DLD1 (cell line): Measurements from ENCODE around the gene SMC3.

ENCODE experiments used
- in situ Hi-C: cut with HindIII; loops from 2 replicates; pipeline ENCODE4 v1.10.0; 2017; ENCODE audit warnings: low sequenced_read_pairs

Gene SMC3

DNA sequence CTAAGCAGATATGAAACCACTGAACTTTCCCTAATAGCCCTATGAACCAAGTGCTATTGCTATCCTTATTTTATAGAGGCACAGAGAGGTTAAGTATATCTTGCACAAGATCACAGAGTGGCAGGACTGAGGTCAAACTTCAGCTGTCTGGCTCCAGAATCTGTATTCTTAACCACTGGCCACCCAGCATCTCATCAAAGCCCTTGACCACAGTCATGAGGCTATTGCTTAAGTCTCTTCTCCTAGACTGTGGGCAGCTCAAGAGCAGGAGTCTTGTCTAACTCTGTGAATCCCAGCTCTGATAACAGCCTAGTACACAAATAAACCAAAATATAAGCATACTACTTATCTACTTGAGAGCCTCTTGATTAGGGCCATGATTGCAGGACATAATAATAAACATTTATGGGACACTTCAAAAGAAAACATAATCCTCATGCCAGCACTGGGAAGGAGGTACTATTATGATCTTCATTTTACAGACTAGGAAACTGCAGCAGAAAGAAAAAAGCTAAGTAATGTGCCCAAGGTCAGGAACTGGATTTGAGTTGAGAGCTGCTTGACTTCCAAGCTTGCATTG is 22.4 kb upstream of the SMC3 start:
- in situ Hi-C loops = loop anchor here (5.0 kb wide), 1 partner anchor 133 kb away; no protein-coding TSS in a partner anchor

DNA sequence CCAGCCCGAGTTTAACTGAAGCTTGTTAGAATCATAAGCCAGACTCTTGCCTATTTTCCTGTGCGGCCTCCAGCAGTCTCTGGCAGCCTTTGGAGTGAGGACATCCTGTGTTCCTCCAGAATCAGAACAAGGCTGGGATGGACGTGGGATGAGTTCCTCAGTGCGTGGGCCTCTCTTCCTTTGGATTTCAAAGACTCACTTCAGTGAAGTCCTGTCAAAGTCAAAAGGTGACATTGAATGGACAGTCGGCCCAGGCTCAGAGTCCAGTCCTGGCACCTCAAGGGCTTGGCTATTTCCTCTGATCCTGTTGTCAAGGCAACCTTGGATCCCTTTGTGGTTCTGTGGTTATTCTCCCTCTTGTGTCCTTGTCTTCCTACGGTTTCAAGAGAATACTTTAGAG is 21.4 kb upstream of the SMC3 start:
- in situ Hi-C loops = loop anchor here (5.0 kb wide), 1 partner anchor 134 kb away; no protein-coding TSS in a partner anchor

DNA sequence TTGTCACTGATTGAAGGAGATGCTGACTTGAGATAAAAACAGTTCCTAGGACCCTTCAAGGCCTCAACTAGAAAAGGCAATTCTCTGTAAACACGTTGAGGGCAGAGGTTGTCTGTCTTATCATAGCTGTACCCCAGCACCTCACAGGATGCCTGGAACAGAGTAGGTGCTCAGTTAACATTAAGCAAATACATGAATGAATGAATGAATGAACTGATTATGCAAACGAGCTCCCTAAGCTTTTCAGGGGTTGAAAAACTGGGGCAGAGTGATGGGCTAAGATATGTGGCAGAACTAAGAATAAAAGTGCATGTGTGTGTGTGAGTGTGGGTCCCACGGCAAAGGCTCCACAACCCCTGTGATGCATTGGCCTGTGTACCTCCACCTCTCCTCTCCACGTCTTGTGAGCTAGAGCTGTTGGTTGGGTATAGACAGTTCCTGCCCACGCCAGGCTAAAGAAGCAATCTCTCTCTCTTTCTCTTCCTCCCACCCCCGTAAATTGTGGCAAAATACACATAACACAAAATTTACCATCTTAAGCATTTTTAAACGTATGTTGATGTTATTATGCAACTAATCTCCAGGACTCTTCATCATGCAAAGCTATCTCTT is 20.9 kb upstream of the SMC3 start:
- in situ Hi-C loops = loop anchor here (5.0 kb wide), 1 partner anchor 134 kb away; no protein-coding TSS in a partner anchor

DNA sequence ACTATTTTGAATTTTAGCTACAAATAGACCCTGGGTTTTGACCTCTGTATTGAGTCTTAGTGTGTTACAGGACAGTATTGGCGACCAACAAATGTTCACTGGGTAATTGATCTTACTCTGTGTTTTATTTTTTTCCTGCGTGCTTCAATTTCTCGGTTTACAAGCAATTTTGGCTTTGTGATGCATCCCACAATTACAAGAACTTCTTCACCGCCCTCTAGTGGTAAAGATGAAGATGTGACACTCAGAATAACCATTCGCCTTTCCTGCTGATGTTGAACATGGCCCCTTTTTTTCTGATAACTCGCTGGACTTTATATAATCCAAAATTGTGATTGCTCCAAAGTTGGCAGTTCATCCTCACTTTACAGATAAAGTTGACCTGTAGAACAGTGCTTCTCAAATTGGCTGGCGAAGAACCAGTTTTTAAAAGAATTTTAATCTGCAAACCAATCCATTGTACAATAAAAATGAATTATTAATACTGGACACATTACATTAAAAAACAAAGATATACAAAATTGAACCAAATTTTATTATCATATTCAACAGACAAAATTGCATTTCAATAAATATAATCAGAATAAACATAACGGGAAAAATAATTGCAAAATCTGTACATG is 20.2 kb upstream of the SMC3 start:
- in situ Hi-C loops = loop anchor here (5.0 kb wide), 1 partner anchor 135 kb away; no protein-coding TSS in a partner anchor

DNA sequence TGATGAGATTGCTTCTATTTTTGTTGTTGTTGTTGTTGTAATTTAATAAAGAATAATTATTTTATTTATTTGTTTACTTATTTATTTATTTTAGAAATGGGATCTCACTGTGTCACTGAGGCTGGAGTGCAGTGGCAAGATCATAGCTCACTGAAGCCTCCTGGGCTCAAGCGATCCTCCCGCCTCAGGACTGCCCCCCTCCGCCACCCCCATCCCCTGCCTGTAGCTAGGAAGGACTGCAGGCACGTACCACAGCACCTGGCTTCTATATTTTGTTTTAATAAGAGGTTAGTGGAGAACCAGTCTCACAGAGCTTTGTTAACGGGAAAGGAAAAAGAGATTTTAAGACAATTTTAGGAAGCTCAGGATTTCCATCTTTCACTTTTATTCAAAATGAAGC is 19.5 kb upstream of the SMC3 start:
- in situ Hi-C loops = loop anchor here (5.0 kb wide), 1 partner anchor 136 kb away; no protein-coding TSS in a partner anchor

DNA sequence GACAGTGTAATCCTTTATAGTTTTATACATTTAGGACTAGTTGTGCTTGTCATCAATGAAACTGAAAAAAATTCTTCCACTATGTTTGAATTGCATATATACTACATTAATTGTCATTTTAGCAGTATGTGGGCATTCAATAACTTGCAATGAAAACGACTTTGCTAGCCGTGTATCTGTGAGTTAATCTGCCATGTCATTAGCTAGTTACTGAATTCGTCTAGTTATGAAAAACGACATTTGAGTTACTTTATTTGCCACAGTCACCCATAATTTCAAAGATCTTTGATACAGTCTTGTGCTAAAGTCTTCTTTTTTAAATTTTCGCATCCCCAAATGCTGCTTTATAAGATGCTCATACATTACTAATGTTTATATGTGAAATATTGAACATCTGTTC is 18.3 kb upstream of the SMC3 start:
- in situ Hi-C loops = loop anchor here (5.0 kb wide), 1 partner anchor 137 kb away; no protein-coding TSS in a partner anchor

DNA sequence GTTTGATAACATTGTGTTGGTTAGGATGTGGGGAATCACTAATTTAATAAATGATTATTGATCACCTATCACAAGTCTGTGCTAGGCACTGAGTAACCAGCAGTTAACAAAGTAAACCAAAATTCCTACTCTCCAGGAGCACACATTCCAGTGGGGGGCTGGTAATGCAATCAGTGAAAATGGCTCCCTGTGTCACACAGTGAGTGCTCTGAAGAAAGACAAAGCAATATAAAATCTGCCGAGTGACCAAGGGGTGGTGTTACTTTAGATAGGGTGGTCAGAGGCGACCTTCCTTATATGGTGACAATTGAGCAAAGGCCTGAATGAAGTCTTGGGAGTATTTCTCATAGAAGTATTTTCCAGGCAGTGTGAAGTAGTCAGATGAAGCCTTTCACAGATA is 13.6 kb upstream of the SMC3 start:
- in situ Hi-C loops = no loop called here

DNA sequence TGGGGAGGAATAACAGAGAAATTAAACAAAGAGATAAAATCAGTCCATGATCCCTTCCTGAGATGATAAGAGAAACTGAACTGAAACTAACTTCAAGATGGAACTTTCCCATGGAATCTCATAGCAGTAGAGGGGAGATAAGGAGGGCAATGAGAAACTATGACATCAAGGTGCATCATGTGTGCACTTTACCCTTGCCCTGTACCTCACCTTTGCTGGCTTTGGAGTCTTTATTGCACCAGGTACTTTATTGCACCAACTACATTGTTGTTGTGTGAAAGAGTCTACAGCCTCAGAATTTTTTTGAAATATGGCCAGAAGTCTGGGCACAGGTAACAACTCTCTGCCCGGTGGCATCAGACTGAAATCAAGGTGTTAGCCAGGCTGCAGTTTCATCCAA is 11.2 kb upstream of the SMC3 start:
- in situ Hi-C loops = no loop called here

DNA sequence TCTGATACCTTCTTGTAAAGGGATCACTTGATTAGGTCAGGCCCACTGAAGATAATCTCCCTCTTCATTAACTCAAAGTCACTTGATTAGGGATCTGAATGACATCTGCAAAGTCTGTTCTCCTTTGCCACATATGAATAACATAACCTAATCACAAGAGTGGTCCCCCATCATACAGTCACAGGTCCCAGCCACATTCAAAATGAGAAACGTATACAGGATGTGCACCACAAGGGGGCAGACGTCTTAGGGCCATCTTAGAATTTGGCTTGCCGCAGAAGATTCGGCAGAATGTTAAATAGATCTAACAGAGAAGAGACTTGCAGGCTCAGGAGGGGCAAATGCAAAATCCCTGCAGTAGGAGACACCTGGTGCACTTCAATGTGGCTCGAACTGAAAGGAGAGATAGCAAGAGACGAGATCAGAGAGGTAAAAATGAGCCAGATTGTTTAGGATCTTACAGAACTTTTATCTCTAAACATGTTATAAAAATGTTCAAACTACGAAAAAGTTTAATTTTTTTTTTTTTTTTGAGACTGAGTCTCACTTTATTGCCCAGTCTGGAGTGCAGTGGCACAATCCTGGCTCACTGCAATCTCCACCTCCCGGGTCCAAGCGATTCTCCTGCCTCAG is 10.4 kb upstream of the SMC3 start:
- in situ Hi-C loops = no loop called here

DNA sequence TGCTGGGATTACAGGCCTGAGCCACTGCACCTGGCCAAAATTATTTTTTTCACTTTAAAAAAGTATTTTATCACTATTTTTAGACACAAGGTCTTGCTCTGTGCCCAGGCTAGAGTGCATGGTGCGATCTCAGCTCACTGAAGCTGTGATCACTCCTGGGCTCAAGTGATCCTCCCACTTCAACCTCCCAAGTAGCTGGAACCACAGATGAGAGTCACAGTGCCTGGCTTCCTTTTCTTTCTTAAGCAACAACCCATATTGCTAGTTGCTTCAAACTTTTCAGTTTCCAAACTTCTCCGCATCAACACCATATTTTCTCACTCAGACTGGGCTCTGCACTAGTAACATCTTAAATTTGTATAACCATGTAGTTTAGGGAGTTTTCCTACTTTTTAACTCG is 9.5 kb upstream of the SMC3 start:
- in situ Hi-C loops = no loop called here

DNA sequence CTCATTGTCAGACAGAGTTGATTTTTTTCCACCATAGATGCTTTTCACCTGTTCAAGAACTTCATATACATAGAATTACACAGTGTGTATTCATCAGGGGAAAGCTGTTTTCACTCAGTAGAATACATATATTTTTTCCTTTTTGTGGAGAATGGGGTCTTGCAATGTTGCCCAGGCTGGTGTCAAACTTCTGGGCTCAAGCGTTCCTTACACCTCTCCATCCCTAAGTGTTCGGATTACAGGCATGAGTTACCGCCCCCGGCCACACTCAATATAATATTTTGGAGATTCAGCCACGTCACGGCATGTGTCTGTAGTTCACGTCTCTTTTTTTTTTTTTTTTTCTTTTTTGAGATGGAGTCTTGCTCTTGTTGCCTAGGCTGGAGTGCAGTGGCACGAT is 7.5 kb upstream of the SMC3 start:
- in situ Hi-C loops = loop anchor here (5.0 to 10.0 kb wide), 2 partner anchors 223 to 265 kb away; no protein-coding TSS in a partner anchor

DNA sequence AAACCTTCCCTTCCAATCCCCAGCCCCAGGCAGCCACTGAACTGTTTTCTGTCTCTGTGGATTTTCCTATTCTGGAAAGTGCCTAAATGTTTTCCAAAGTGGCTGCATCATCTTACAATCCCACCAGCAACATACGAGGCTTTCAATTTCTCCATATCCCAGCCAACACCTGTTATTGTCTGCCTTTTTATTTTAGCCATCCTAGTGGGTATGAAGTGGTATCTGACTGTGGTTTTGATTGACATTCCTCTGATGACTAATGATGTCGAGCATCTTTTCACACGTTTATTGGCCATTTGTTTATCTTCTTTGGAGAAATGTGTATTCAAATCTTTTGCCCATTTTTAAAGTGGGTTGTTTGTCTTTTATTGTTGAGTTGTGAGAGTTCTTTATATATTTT is 6.2 kb upstream of the SMC3 start:
- in situ Hi-C loops = loop anchor here (5.0 to 10.0 kb wide), 2 partner anchors 224 to 266 kb away; no protein-coding TSS in a partner anchor

DNA sequence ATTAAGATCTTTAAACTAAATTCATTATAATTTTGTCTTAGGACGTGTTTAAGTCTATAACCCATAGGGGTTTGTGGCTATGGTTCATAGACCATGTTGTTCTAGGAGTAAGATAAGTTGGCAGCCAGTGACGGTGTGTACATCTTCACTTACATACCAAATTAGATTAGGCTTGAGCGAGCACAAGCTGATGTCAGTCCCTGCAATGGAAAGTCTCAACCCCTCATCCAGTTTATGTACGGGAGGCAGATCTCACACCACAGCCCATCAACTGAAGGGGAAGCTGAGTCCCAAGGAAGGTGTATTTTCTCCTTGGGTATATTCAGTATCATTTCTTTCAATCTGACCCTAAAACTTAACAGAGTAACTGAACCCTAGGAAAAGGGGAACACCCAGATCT is 5.1 kb upstream of the SMC3 start:
- in situ Hi-C loops = loop anchor here (5.0 to 10.0 kb wide), 2 partner anchors 225 to 268 kb away; no protein-coding TSS in a partner anchor

DNA sequence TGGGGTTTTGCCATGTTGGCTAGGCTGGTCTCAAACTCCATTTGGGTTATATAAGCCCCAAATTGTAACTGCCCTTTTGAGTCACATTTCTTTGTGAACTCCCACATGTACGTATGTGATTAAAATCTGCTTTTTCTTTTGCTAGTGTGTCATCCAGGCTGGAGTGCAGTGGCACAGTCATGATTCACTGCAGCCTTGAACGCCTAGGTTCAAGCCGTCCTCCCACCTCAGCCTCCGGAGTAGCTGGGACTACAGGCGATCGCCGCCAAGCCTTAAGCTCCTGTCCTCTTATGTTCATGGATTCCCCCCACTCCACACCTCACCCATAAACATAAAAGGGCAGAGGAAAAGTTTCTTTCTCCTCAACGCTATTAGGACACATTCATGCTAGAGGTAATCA is 4.4 kb upstream of the SMC3 start:
- in situ Hi-C loops = loop anchor here (5.0 to 10.0 kb wide), 2 partner anchors 226 to 268 kb away; no protein-coding TSS in a partner anchor

DNA sequence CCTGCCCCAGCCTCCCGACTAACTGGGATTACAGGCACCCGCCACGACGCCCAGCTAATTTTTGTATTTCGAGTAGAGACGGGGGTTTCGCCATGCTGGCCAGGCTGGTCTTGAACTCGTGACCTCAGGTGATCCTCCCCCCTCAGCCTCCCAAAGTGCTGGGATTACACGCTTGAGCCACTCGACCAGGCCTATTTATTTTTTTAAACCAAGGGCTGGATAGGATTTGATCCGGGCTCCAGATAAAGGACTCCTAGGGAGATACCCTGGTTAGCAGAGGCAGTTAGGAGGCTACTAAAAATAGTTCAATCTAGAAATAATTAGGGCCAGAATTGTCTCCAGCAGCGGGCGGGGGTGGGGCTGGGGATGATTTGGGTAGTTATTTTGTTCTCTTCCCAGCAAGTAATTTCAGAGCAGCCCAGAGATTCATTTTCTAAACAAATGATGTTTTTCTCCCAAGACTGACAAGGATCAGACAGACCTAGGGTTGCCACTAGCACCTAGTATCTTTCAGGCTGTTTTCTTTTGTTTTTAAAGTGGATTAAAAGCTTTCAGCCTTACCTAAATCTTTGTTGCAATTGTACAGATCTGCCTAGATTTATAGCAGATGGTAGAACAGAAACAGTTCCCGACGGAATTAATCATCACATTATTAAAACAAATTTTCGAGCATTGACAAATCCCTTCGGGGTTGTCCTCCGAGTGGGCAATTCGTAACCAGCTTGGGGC is 859 bp upstream of the SMC3 start:
- in situ Hi-C loops = loop anchor here (10.0 kb wide), 1 partner anchor 272 kb away; no protein-coding TSS in a partner anchor

DNA sequence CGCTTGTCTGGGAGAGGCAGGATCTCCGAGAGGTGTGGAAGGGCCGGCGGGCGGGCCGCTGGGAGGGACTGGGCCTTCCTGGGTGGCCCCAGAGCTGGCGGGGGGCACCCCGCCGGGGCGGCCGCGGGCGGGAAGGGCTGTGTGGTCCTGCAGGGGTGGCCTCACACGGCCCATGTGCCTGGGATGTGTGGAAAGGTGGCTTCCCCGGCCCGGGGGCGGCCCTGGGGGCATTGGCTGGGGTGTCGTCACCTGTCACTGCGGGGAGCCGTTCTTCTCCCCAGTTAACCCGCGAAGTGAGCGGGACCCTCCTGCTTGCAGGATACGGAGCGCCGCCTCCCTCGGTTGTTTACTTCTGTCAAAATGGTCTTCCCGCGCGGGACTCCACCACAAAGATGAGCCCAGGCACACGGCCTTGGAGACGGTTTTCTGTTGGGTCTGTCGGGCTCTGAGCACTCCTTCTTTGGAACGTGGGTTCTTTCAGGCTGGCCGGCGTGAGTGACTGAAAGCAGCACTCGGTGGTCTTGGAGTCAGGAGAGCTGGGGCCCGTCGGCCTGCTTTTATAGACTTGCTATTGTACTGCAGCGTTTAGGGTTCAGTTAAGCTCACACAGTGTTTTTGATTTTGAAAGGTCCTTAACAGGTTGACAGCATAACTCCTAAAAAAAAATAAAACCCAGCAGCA is 700 bp downstream of the SMC3 start:
- in situ Hi-C loops = loop anchor here (10.0 kb wide), 1 partner anchor 273 kb away; no protein-coding TSS in a partner anchor

DNA sequence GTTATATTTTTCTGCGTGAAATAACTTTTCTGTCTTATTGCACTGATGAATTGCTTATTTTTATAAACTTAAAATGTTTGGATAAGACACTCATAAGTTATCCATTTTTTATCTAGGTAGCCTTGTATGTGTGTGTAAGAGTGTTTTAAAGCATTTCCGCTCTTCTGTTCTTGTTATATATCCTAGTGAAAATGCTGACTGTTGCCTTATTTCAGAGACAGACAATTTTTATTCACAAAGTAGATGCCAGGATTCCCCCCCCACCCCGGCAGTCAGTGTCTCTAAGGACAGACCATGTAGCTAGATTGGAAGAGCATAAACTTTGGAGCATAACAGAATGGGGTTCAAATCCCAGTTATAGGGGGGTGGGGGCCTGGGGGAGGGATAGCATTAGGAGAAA is 1.6 kb downstream of the SMC3 start:
- in situ Hi-C loops = loop anchor here (10.0 kb wide), 1 partner anchor 274 kb away; no protein-coding TSS in a partner anchor

DNA sequence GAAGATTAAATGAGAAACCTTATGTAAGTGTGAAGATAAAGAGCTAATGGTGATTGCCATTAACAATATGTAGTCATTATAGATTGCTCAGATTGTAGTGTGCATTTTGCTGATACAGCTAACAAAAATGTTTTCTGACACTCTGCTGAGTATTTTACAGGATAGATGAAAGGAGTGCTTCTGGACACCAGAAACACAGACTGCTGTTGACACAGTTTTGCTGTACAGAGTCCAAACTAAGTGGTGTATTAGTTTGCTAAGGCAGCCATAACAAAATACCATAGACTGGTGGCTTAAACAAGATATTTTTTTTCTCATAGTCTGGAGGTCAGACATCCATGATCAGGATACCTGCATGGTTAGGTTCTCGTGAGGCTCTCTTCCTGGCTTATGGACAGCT is 2.2 kb downstream of the SMC3 start:
- in situ Hi-C loops = loop anchor here (10.0 kb wide), 1 partner anchor 275 kb away; no protein-coding TSS in a partner anchor

DNA sequence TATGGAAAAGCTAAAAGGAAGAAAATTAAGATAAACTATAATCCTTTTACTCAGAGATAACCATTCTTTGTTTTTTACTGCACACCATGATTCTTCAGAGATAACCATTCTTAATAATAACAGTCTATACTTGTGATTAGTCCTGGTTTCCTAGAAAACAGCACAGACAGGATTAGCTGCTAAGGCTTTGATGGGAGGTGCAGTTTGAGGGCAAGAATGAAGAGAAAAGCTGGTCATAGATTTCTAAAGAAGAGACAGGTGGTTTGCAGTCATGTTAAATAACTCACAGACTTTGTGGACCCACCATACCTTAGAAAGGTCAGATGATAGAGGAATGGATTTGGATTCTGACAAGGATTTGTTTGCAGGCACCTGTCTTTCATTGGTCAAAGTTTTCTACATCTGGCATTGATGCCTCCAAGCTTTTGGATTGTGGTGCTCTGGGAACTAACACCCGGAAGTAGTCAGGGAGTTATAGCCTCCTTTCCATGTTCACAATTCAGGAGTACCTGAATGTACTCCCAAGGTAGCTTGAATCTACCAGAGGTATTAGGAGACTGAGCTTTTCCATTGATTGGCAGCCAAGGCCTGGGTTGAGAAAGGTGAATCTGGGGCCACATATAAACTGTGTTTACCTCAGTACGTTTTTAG is 3.7 kb downstream of the SMC3 start:
- in situ Hi-C loops = no loop called here
